HG02642 (cell line): ENCODE data around the gene TTL.

Experiments used
- ATAC-seq: cut with Tn5 transposase; IDR thresholded peaks from one replicate; pipeline ENCODE4 v1.9.1; 2021; ENCODE audit warnings: mild to moderate bottlenecking; ENCODE audit not compliant: unreplicated experiment, poor library complexity

Gene TTL

DNA sequence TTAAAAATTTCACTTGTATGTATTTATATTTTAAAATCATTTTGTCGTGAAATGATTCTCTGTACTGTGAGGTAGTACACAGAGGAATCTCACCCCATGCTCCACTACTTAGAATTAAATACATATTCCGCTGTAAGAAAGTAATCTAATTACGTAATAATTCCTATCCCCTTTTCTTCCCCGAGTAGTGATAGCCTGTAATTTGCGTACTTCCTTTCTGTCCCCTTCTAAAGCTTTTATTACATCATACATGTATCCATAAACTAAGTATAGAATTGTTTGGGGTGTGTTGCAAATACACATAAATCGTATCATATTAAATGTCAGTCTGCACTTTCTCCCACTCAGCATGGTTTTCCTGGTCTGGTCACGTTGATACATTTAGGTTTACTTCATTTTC is 90.0 kb downstream of the TTL start:
- no peak for ATAC-seq

DNA sequence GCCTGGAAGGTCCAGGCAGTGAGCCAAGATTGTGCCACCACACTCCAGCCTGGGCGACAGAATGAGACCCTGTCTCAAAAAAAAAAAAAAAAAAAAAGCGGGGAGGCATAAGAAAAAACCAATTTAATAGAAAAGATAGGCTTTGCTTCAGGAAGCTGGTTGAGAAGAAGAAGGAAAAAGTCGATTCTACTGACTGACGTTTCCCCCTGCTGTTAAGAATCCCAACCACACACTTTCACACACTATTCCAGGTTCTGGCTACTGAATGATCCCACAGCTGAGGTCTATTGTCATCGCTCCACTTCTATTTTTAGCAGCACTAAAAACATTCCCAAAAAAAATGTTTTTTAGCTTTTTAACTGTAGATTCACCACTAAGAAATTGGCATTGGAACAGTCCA is 95.8 kb downstream of the TTL start:
- no peak for ATAC-seq

DNA sequence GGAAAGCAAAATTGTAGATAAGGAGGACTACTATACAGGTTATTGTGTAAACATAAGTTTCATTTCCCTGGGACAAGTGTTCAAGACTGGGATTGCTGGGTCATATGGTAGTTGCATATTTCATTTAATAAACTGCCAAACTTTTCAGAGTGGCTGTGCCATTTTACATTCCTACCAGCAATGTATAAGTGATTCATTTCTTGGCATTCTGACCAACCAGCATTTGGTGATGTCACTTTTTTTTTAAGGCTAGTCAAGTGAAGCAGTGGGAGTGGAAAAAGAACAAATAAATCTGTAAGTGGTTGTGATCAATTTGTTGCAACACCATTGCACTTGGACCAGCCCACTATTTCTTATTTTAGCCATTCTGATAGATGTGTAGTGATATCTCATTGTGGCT is 97.3 kb downstream of the TTL start:
- no peak for ATAC-seq

DNA sequence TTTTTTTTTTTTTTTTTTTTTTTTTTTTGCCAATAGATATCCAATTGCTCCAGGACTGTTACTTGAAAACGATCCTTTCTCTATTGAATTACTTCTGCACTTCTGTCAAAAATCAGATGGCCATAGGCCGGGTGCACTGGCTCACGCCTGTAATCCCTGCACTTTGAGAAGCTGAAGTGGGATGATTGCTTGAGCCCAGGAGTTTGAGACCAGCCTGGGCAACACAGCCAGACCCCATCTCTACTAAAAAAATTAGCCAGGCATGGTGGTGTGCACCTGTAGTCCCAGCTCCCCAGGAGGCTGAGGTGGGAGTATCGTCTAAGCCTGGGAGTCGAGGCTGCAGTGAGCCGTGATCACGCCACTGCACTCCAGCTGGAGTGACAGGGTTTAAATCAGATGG is 98.1 kb downstream of the TTL start:
- no peak for ATAC-seq

DNA sequence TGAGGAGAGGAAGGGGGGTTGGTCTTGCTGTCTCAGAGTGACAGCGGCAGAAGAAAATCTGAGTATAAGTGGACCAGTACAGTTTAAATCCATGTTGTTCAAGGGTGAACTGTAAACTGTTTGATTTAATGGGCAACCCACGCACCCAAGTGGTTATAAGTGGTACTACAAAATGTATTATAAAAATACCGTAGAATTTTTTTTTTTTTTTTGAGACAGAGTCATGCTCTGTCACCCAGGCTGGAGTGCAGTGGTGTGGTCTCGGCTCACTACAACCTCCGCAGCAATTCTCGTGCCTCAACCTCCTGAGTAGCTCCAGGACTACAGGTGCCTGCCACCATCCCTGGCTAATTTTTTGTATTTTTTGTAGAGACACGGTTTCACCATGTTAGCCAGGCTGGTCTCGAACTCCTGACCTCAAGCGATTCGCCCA is 100.4 kb downstream of the TTL start:
- ATAC-seq = no peak

DNA sequence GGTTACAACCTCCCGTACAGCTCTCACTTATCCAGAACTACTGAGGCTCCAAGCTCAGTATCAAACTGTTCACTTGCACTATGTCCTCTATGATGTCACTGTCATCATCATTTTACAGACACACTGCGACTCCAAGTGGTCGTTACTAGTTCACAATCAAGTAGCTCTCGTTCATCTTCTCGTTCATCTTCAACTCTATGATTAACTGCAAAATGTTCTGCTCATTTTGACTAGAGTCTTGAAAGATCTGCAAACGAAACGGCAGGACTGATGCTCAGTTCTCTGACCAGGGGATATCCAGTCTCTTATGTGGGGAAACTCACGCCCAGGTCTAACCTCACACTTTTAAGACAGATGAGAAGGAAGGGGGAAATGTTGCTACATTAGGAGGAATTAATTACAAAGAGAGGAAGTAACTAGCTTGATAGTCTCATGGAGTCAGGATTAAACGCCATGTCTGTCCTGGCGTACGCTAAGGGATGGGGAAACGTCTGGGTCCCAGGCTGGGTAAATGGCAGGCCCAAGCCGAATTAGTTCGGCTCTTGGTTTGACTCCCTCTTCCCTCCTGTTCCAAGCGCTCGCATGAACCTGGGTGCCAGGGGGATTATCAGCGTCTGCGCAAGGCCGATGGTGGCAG is 101.7 kb downstream of the TTL start:
- no peak for ATAC-seq

DNA sequence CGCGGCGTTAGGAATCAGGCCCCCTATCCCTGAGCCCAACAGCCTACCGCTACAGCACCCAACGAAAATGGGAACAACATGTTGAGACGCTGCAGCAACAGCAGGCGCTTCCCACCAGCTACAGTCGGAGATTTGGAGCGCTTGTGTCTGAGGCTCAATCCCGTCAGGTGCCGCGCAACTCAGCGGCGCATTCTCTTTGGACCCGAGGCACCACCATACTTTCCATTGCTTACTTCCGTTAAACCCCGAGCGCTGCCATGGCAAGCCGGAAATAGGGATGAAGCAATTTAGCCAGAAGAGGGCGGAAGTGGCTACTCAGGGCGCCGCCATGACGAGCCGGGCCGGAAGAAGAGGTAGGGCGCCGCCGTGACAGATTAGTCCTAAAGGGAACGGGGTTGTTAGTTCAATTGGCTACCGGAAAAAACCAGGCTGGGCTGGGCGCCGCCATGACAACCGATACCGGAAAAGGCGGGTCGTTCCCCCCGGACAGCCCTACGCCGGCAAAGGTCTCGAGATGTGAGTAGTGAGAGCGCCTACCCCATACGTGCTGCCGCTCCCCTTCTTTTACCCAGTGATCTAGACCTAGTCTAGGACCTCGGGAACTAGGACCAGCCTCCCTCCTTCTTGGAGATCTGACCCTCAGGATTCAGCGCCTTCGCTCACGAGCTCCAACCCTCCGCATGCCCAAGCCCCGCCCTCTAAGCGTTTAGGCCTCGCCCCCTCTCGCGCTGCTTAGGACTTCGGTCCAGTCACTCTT is 102.4 kb downstream of the TTL start, which contains the start of gene CHCHD5:
Gene CHCHD5, plus strand, starts transcription at position 476 of the 757 bp plus-strand sequence. Its CDS starts 39 bp downstream, at position 515.
- ATAC-seq = peak; percentile 89

DNA sequence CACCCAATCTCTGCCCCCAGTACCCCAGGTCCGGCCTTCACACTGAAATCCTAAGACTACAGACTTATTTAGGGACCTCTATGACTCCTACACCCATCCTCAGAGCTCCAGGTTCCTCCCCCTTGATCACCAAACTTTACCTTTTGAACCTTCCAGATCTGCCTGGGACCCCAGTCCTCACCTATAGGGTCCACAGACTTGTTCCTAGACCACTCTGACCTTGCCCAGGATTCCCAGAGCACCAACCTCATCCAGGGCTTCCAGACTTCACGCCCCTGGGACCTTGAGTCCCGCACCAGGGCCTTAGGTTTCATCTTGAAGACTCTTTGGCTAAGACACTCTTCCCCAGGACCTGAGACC is 102.9 kb downstream of the TTL start:
- ATAC-seq = no peak

DNA sequence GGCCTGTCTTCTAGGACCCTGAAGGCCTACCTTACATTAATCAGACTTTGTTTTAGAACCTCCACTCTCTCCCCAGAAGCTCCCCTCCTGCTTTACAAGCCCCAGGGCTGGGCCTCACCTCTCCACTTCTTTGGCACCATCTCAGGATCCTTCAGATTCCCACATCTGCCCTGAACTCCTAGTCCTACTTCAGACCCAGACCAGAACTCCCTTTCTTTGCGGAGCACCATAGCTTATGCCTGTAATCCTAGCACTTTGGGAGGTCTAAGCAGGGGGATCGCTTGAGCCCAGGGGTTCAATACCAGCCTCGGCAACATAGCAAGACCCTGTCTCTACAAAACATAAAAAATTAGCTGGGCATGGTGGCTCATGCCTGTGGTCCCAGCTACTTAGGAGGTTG is 103.4 kb downstream of the TTL start:
- ATAC-seq = no peak

DNA sequence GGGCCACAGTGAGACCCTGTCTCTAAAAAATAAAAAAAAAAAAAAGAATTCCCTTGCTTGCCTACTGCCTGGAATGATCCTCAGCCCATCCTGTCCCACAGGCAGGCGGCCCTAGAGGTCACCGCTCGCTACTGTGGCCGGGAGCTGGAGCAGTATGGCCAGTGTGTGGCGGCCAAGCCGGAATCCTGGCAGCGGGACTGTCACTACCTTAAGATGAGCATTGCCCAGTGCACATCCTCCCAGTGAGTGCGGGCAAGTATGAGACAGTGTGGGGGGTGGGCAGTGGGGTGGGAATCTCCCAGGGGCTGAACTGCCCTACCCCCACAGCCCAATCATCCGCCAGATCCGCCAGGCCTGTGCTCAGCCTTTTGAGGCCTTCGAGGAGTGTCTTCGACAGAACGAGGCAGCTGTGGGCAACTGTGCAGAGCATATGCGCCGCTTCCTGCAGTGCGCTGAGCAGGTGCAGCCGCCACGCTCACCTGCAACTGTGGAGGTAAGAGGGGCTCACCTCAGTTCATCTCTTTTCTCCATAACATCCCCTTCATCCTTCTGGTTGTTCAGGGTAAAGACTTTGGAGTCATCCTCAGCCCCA is 104.0 kb downstream of the TTL start:
- no peak for ATAC-seq

DNA sequence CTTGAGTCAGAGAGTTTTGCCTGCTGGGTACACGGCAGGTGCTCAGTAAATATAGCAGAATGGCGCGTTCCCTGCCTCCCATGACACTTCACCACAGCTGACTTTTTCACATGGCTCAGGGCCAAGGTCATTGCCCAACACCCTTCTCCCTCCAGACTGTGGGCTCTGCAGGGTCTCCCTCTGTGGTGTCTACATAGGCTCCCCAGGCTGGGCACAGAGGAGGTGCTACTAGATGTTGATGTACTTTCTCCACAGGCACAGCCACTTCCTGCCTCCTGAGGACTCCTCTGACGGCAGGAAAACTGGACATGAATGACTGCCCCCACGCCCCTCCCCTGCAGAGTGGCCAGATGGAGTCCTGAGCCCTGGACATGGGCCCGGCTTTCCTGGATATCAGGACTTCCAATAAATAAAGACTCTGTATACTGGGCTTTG is 106.7 kb downstream of the TTL start:
- no peak for ATAC-seq
